Measurements from ENCODE around the gene TTC6.

Gene TTC6

DNA sequence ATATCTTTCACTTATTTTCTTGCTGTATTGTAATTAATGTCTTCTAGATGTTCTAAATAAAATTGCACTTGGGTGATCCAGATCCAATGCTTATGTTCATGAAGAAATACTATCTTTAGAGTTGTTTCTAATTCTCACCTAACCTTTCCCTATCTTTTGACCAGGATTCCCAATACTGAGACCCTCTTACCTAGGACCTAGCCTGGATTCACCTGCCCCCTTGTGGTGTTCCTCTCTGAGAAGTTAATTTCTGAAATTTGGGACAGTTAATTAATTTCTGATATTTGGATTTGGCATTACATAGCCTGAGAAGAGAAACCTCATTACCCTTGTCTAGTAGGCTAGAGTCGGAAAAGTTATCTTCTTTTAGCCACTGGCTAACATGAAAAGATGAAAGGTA, 29.9 kb upstream of the TTC6 start:
- no peak overlapping the region for H3K4me2 ChIP-seq
- H3K36me3 ChIP-seq (ENCODE audit: insufficient read depth): no peaks in the 10 kb centered on the region
- no peak overlapping the region for H2AFZ ChIP-seq (ENCODE audit: low read depth)
- H4K20me1 ChIP-seq (ENCODE audit: insufficient read depth): no peaks in the 10 kb centered on the region
- H3K4me1 ChIP-seq (ENCODE audit: low read depth, poor library complexity, severe bottlenecking): no peaks in the 10 kb centered on the region
- no peaks in the 10 kb centered on the region for H3K27me3 ChIP-seq (ENCODE audit: insufficient read depth, low read depth)
- H3K79me2 ChIP-seq (ENCODE audit: insufficient read depth, low read depth): no peaks in the 10 kb centered on the region
- H3K4me3 ChIP-seq (IDR thresholded peaks at IDR 0.05; ENCODE audit: insufficient read depth, low read depth, low read length): no peak overlapping the region
- H3K27ac ChIP-seq: no peak overlapping the region
- no peak for TF ChIP-seq CTCF (conservative IDR thresholded peaks at IDR 0.05; ENCODE audit: low read depth, low read length)
- H3K9ac ChIP-seq: no peak overlapping the region

GRCh38 chr14:37566811-37567371, 28.5 kb upstream of the TTC6 start:
- H3K27ac ChIP-seq: no peak overlapping the region
- H4K20me1 ChIP-seq (ENCODE audit: insufficient read depth): no peaks in the 10 kb centered on the region
- H3K27me3 ChIP-seq (ENCODE audit: insufficient read depth, low read depth): no peaks in the 10 kb centered on the region
- no peak for TF ChIP-seq CTCF (conservative IDR thresholded peaks at IDR 0.05; ENCODE audit: low read depth, low read length)
- no peaks in the 10 kb centered on the region for H3K4me1 ChIP-seq (ENCODE audit: low read depth, poor library complexity, severe bottlenecking)
- no peak overlapping the region for H3K4me3 ChIP-seq (IDR thresholded peaks at IDR 0.05; ENCODE audit: insufficient read depth, low read depth, low read length)
- no peak overlapping the region for H3K4me2 ChIP-seq
- H3K36me3 ChIP-seq (ENCODE audit: insufficient read depth): no peaks in the 10 kb centered on the region
- H3K9ac ChIP-seq: no peak overlapping the region
- H3K79me2 ChIP-seq (ENCODE audit: insufficient read depth, low read depth): no peaks in the 10 kb centered on the region
- H2AFZ ChIP-seq (ENCODE audit: low read depth): no peak overlapping the region

DNA sequence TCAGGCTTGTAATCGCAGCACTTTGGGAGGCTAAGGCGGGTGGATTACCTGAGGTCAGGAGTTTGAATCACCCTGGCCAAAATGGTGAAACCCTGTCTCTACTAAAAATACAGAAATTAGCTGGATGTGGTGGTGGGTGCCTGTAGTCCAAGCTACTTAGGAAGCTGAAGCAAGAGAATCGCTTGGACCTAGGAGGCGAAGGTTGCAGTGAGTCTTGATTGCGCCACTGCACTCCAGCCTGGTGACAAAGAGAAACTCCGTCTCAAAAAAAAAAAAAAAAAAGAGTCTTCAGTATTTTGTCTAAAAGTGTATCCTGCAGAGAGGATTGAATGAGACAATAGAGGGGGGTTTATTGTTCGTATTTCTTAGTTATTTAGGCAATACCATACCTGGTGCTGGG, 25.7 kb upstream of the TTC6 start:
- H4K20me1 ChIP-seq (ENCODE audit: insufficient read depth): no peaks in the 10 kb centered on the region
- no peaks in the 10 kb centered on the region for H3K79me2 ChIP-seq (ENCODE audit: insufficient read depth, low read depth)
- no peak overlapping the region for H3K9ac ChIP-seq
- H3K4me1 ChIP-seq (ENCODE audit: low read depth, poor library complexity, severe bottlenecking): no peaks in the 10 kb centered on the region
- H2AFZ ChIP-seq (ENCODE audit: low read depth): no peak overlapping the region
- no peak for TF ChIP-seq CTCF (conservative IDR thresholded peaks at IDR 0.05; ENCODE audit: low read depth, low read length)
- H3K27me3 ChIP-seq (ENCODE audit: insufficient read depth, low read depth): no peaks in the 10 kb centered on the region
- H3K36me3 ChIP-seq (ENCODE audit: insufficient read depth): no peaks in the 10 kb centered on the region
- H3K4me3 ChIP-seq (IDR thresholded peaks at IDR 0.05; ENCODE audit: insufficient read depth, low read depth, low read length): no peak overlapping the region
- H3K27ac ChIP-seq: no peak overlapping the region
- no peak overlapping the region for H3K4me2 ChIP-seq

GRCh38 chr14:37571391-37571790, 24.0 kb upstream of the TTC6 start:
- Histone ChIP-seq H3K79me2 (ENCODE audit: insufficient read depth, low read depth) (no peaks in the 10 kb centered on the region), H3K27me3 (ENCODE audit: insufficient read depth, low read depth) (no peaks in the 10 kb centered on the region), H3K4me3 (IDR thresholded peaks at IDR 0.05; ENCODE audit: insufficient read depth, low read depth, low read length) (no peak overlapping the region), H3K36me3 (ENCODE audit: insufficient read depth) (no peaks in the 10 kb centered on the region), H3K4me2 (no peak overlapping the region), H4K20me1 (ENCODE audit: insufficient read depth) (no peaks in the 10 kb centered on the region), H2AFZ (ENCODE audit: low read depth) (no peak overlapping the region), H3K9ac (no peak overlapping the region), H3K27ac (no peak overlapping the region), H3K4me1 (ENCODE audit: low read depth, poor library complexity, severe bottlenecking) (no peaks in the 10 kb centered on the region)
- TF ChIP-seq CTCF (conservative IDR thresholded peaks at IDR 0.05; ENCODE audit: low read depth, low read length): no peak

All from KMS-11 (cell line).